ENCODE results near the gene HYAL2.

Gene HYAL2

DNA sequence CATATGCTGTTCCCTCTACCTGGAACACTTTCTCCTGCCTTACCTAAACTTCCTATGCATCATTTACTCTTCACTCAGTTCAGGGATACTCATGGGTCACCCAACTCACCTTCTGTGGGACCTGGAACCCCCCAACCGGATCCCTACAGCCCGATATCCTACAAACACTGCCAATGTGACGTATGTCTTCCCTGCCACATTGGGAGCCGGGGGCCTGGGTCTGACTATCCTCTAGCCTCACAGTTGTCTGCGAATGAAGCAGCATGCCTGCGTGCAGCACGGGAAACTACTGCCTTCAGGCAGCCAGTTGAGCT is 27.6 kb upstream of the HYAL2 start:
- FAIRE-seq: no peak

- peak; percentile 82 for FAIRE-seq
Measured at GRCh38 chr3:50347187-50347813, 24.8 kb upstream of the HYAL2 start.

- FAIRE-seq: no peak
Measured at GRCh38 chr3:50345586-50346234, 23.2 kb upstream of the HYAL2 start, which contains the start of gene ZMYND10. TSS of gene ZMYND10 (minus strand) at chr3:50345732. CDS start at chr3:50345579, 153 bp downstream.

DNA sequence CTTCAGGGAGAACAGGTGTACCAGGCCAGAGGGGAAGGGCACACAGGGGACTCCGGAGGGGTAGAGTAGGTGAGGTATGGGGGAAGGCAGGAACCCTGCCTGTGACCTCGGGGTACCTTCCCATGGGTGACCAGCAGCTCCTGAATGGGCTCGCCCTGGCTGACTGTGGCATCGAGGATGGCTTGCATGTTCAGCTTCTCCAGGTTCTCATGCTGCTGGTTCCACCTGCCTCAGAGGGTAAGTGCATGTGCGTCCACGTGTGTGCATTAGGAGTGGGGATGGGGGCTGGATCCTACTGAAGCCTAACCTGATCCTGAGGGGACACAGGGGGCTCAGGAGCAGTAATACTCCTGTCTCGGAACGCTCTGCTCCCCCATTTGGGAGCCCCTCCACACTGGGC is 22.5 kb upstream of the HYAL2 start:
- FAIRE-seq: no peak

DNA sequence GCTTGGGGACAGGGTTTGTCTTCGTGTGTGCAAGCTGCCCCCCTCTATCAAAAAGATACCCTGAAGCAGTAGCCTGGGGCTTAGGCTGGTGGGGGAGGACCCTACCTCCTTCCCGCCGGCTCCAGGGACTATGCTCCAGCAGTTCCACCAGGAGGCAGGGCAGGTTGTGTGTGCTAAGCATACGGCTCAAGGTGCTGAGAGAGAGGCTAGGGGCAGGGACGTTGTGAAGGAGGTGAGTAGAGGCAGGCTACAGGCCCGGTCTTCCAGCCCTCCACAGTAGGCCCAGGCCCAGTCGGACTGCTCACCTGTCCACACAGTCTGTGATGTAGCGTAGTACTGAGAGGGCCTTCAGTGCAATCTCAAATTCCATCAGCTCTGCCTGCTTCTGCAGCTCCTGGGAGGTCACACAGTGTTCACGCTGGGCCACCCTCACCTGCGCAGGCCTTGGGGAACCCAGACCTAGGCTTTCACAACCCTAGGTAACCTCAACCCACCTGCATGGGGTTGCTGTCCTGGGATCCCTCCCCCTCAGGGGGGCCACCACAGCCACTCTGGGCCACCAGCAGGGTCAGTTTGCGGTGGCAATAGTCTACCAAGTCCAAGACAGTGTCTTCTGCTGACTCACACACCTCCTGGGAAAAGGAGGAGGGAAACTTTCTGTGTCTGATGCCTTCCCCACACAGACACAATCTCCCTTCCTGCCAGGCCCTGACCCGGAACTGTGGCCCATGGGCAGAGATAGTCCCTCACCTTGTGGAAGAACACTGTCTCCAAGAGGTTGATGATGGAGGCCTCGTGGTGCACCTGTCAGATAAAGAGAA is 20.5 kb upstream of the HYAL2 start:
- FAIRE-seq: no peak

DNA sequence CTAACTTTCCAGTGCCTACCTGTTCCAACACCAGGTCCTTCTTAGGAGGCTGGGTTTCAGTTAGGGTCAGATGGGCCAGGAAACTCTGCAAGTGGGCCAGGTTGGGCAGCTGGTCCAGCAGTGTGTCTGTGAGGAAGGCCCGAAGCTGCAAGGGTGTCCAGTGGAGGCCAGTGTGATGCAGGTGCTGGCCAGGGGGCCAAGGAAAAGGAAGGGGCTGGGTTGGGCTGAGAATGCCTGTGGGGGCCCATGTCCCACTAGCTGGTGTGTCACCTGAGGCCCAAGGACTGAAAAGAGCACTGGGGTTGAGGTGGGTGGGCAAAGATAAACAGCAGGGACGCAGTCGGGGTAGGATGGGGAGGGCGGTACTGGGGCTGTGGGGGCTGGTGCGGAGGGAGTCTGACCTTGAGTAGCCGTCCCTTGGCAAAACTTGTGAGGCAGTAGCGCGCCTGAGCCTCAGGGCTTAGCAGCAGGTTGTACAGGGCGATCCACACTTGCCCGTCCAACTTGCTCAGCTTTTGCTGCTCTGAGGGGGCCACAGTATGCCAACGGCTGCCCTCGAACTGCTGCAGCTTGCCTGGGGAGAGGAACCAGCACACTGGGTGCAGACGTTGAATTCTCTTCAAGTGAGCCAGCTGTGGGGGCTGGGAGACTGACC is 19.6 kb upstream of the HYAL2 start:
- no peak for FAIRE-seq

DNA sequence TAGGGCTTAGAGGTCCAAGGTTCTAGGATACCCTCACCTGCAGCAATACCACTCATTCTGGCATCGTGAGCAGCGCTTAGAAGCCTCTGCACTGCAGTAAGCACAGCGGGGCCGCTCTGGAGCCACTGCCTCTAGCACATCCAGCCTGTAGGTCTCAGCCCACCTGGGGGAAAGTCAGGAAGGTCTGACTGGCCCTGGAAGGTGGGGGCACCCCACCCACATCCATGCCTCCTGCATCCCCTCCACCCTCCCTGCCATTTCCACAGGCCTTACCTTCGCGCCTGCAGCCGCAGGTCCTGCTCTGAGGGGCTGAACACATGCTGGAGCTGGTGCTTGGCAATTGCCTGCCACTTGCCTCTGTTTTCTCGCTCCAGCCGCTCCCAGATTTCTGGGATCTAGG is 19.0 kb upstream of the HYAL2 start:
- FAIRE-seq: no peak

- FAIRE-seq: no peak
Measured at GRCh38 chr3:50340448-50341329, 18.1 kb upstream of the HYAL2 start, which contains the start of gene RASSF1. TSS of gene RASSF1 (minus strand) at chr3:50340836. CDS start at chr3:50340805, 31 bp downstream.

- no peak for FAIRE-seq
Measured at GRCh38 chr3:50340147-50340447, 17.6 kb upstream of the HYAL2 start.

DNA sequence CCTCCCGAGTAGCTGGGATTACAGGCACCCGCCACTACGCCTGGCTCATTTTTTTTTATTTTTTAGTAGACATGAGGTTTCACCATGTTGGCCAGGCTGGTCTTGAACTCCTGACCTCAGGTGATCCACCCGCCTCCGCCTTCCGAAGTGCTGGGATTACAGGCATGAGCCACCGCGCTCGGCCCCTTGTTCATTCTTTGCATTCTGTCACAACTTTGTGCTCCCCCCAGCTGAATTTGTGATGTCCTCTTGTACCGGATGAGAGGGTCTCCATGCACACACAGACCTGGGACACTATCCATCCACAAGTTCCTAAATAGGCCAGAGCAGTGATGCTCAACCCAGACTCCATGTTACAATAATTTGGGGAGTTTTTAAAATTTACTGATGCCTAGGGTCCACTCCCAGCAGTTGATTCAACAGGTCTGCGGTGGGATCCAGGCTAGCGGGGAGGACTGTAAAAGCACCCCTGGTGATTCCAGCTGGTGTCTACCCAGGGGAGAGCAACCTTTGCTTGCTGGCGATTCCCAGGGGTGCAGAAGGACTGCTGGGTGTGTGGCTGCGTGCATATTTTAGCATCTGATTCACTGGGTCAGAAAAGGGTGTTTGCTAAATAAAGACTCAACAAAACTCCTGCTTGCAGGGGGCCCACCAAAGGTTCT is 17.1 kb upstream of the HYAL2 start:
- FAIRE-seq: no peak

GRCh38 chr3:50338965-50339364 is 16.4 kb upstream of the HYAL2 start:
- FAIRE-seq: no peak

DNA sequence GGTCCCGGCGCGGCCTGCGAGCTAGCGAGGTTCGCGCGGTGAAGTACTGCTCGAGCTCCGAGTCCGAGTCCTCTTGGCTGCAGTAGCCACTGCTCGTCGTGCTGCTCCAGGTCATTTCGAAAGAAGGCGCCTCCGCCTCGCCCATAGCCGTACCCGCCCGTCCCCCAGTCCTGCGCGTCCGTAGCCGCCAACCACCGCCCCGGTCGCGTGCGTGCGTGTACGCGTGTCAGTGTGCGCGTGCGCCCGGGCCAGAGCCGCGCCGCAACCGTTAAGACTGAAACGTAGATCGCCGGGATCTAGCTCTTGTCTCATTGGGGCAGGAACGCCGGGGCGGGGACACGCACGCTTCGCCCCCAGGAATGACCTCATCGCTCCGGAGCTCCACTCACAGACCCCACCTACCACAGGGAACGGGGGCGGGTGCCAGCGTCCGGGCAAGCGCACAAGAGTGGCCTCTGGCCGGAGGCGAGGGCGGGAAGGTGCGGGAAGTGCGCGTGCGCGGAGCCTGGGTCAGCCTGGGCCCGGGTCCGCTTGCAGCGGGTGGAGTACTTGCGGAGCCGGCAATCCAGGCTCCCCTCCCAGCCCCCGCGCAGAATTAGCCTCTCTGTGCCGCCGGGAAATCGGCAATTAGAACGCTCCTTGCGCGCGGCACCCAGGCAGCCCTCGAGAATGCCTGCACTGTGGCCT is 14.8 kb upstream of the HYAL2 start:
- peak; percentile 95 for FAIRE-seq

- FAIRE-seq: no peak
Measured at GRCh38 chr3:50336452-50337174, 14.1 kb upstream of the HYAL2 start.

- FAIRE-seq: no peak
Measured at GRCh38 chr3:50334339-50335075, 12.0 kb upstream of the HYAL2 start.

GRCh38 chr3:50333744-50334328 is 11.3 kb upstream of the HYAL2 start:
- FAIRE-seq: no peak

- FAIRE-seq: no peak
Measured at GRCh38 chr3:50331364-50331907, 8.9 kb upstream of the HYAL2 start.

GRCh38 chr3:50330330-50330729 is 7.8 kb upstream of the HYAL2 start:
- FAIRE-seq: no peak

DNA sequence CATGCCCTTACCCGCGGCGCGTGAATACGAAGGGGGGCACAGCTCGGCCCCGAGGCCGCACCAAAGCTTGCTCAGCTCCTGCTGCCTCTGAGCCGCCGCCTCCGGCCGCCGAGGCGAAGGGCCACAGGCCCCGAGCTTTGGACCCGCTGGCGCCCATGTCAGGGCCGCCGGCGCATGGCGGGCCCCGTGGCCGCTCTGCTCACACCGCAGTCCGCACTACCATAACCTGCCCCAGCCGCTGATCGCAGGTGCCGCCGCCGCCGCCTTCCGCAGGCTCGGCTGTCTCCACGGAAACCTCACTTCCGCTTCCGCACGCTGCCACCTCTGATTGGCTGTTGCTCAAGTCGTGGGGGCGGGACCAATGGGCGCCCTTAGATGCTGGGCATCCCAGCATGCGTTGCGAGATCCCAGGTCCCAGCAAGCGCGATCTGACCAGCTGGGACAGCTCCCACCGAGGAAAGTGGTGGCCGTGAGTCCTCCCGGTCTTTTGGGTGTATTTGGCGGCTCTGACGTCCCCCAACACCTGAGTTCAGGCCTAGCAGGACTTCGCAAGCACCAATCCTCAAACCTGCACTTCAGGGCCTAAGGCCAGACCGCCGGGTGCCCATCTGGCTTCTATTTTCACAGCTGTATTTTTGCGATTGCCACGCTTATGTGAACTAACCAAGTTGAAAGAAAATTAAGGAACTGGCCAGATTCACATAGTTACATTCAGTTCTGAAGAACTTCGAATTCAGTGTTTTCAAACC is 5.6 kb upstream of the HYAL2 start, which contains the start of gene TUSC2:
TUSC2 (minus strand) TSS at position 281 of the 749 bp plus-strand sequence; CDS start at position 157, 124 bp downstream.
- FAIRE-seq: peak; percentile 90

Measured in endometrium (tissue), 2 donors.